Measurements from ENCODE around the gene ZFPM1. TPM values are rescaled to one million over a fixed set of nuclear protein-coding genes. Genes with fewer than 3 reads are reported as not detected.

ZFPM1 gene
- total RNA-seq, 2 experiments from 2014 or later: 15.8 to 19.3 TPM

GRCh38 chr16:88545781-88546180 lies 92.7 kb downstream of the ZFPM1 start:
- CTCF ChIA-PET: no interaction called here

DNA sequence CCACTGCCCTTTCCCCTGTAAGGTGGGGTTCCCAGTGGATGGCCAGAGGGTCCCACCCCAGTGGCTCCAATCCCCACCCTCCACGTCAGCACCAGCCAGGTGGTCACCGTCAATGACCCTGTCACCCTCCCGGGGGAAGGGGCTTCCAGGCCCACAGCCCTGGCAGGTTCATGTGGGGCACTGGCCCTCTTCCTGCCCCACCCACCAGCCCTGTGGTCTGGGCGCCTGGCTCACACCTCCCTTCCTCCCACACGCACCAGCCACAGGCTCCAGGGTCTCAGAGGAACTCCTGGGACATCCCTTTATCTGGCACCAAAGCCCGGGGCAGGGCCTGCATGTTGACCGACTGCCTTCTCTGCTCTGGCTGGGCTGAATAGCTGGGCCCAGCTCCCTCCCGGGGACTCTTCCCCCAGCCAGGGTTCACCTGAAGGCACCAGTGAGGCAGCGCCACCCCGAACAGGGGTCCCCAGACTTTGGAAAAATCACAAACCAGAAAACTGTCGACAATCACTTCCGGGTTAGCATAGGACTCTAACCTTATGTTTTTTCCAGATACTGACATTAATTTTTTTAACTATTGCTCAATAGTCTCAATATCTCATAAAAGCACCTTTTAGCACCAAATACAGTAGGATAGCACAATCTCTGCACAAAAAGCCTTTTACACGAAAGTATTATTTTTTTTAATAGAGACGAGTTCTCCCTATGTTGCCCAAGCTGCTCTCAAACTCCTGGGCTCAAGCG lies 95.2 kb downstream of the ZFPM1 start:
- DNase-seq (no peak), ATAC-seq (no peak)
- ChIA-PET POLR2A (no interaction called here), CTCF (no interaction called here)
- Mint-ChIP-seq H3K4me1 (ENCODE audit: low read depth) (peaks cover 46% of the 10 kb centered on the region), H3K27me3 (ENCODE audit: low read depth) (peaks cover 4% of the 10 kb centered on the region), H3K9me3 (ENCODE audit: insufficient read depth) (peaks cover 5% of the 10 kb centered on the region), H3K27ac (no peak overlapping the region), H3K36me3 (ENCODE audit: low read depth) (peaks cover 3% of the 10 kb centered on the region), H3K4me3 (no peak overlapping the region)

More at GRCh38 chr16:88545781-88546180, 92.7 kb downstream of the ZFPM1 start:
- H3K27ac Mint-ChIP-seq: no peak overlapping the region
- H3K9me3 Mint-ChIP-seq (ENCODE audit: insufficient read depth): peaks cover 7% of the 10 kb centered on the region
- peaks cover 4% of the 10 kb centered on the region for H3K27me3 Mint-ChIP-seq (ENCODE audit: low read depth)
- DNase-seq (no peak), ATAC-seq (no peak)
- POLR2A ChIA-PET: no interaction called here
- H3K36me3 Mint-ChIP-seq (ENCODE audit: low read depth): peaks cover 7% of the 10 kb centered on the region
- peaks cover 28% of the 10 kb centered on the region for H3K4me1 Mint-ChIP-seq (ENCODE audit: low read depth)
- no peak overlapping the region for H3K4me3 Mint-ChIP-seq

GRCh38 chr16:88548985-88549384 lies 95.9 kb downstream of the ZFPM1 start:
- Mint-ChIP-seq H3K36me3 (ENCODE audit: low read depth) (no peaks in the 10 kb centered on the region), H3K9me3 (ENCODE audit: insufficient read depth) (no peaks in the 10 kb centered on the region), H3K4me1 (ENCODE audit: low read depth) (peaks cover 46% of the 10 kb centered on the region), H3K4me3 (no peak overlapping the region), H3K27ac (no peak overlapping the region), H3K27me3 (ENCODE audit: low read depth) (peaks cover 4% of the 10 kb centered on the region)
- ChIA-PET POLR2A (interaction anchor here (0.6 to 1.3 kb wide), 4 partner anchors 15 to 653 kb away, joined by 3 to 6 read pairs (median 4); no protein-coding TSS in a partner anchor), CTCF (interaction anchor here (1.3 to 1.5 kb wide), 2 partner anchors 10 to 12 kb away, joined by 7 read pairs; no protein-coding TSS in a partner anchor)
- ATAC-seq (no peak), DNase-seq (no peak)

- peak overlapping the region; percentile 95 for H3K27ac Mint-ChIP-seq
- H3K4me3 Mint-ChIP-seq: peak overlapping the region; percentile 76
- H3K36me3 Mint-ChIP-seq (ENCODE audit: low read depth): no peaks in the 10 kb centered on the region
- peak; percentile 38 for DNase-seq
- peaks cover 4% of the 10 kb centered on the region for H3K27me3 Mint-ChIP-seq (ENCODE audit: low read depth)
- peaks cover 46% of the 10 kb centered on the region for H3K4me1 Mint-ChIP-seq (ENCODE audit: low read depth)
- ChIA-PET CTCF (interaction anchor here (0.8 to 1.5 kb wide), 5 partner anchors 9 to 111 kb away, joined by 3 to 7 read pairs (median 6); no protein-coding TSS in a partner anchor), POLR2A (interaction anchor here (0.6 to 1.3 kb wide), 7 partner anchors 11 to 654 kb away, joined by 3 to 6 read pairs (median 4); partner anchors contain the start of gene ZC3H18)
- ATAC-seq: peak; percentile 55
- no peaks in the 10 kb centered on the region for H3K9me3 Mint-ChIP-seq (ENCODE audit: insufficient read depth)
Measured at GRCh38 chr16:88549671-88550245, 96.7 kb downstream of the ZFPM1 start.

GRCh38 chr16:88550246-88550661 lies 97.2 kb downstream of the ZFPM1 start:
- POLR2A ChIA-PET: interaction anchor here (1.0 to 1.3 kb wide), 6 partner anchors 11 to 96 kb away, joined by 3 to 6 read pairs (median 4); partner anchors contain the start of gene ZC3H18
- peaks cover 4% of the 10 kb centered on the region for H3K27me3 Mint-ChIP-seq (ENCODE audit: low read depth)

DNA sequence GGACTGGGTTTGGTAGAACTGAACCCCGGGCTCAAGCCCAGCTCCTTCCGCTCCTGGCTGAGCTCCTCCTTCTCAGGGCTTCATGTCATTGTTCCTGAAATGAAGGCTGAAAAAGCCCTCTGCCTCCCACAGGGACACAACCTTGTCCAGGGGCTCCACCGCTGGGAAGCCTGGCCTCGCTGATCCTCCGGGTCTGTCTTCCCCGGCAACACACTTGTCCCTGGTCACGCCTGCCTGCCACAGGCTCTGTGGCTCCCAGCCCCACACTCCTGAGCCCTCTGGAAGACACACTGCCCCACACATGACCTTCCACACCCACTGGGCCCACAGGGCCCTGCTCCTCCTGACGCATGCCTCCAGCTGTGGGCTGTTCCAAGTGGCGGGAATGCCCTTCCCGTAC lies 99.1 kb downstream of the ZFPM1 start:
- Mint-ChIP-seq H3K9me3 (ENCODE audit: insufficient read depth) (peaks cover 6% of the 10 kb centered on the region), H3K4me3 (no peak overlapping the region), H3K27ac (peak overlapping the region; percentile 69), H3K36me3 (ENCODE audit: low read depth) (no peaks in the 10 kb centered on the region), H3K4me1 (ENCODE audit: low read depth) (peaks cover 46% of the 10 kb centered on the region), H3K27me3 (ENCODE audit: low read depth) (peaks cover under 1% of the 10 kb centered on the region)
- ATAC-seq: no peak
- no peak for DNase-seq
- ChIA-PET POLR2A (no interaction called here), CTCF (no interaction called here)

More at GRCh38 chr16:88550246-88550661, 97.2 kb downstream of the ZFPM1 start:
- ATAC-seq (peak; percentile 97), DNase-seq (peak; percentile 76)
- H3K4me3 Mint-ChIP-seq: peak overlapping the region; percentile 76
- CTCF ChIA-PET: interaction anchor here (0.8 to 1.5 kb wide), 5 partner anchors 9 to 112 kb away, joined by 3 to 7 read pairs (median 6); no protein-coding TSS in a partner anchor
- H3K9me3 Mint-ChIP-seq (ENCODE audit: insufficient read depth): no peaks in the 10 kb centered on the region
- H3K4me1 Mint-ChIP-seq (ENCODE audit: low read depth): peaks cover 46% of the 10 kb centered on the region
- no peaks in the 10 kb centered on the region for H3K36me3 Mint-ChIP-seq (ENCODE audit: low read depth)
- H3K27ac Mint-ChIP-seq: peak overlapping the region; percentile 95

GRCh38 chr16:88552815-88553214 lies 99.7 kb downstream of the ZFPM1 start:
- POLR2A ChIA-PET: no interaction called here
- Mint-ChIP-seq H3K27ac (peak overlapping the region; percentile 69), H3K4me1 (ENCODE audit: low read depth) (peaks cover 46% of the 10 kb centered on the region), H3K36me3 (ENCODE audit: low read depth) (no peaks in the 10 kb centered on the region), H3K9me3 (ENCODE audit: insufficient read depth) (peaks cover 6% of the 10 kb centered on the region), H3K4me3 (no peak overlapping the region), H3K27me3 (ENCODE audit: low read depth) (peaks cover 3% of the 10 kb centered on the region)
- DNase-seq (no peak), ATAC-seq (no peak)
- CTCF ChIA-PET: no interaction called here

- DNase-seq (no peak), ATAC-seq (no peak)
- ChIA-PET POLR2A (no interaction called here), CTCF (no interaction called here)
- no peak overlapping the region for H3K27ac Mint-ChIP-seq
- H3K4me3 Mint-ChIP-seq: no peak overlapping the region
- H3K9me3 Mint-ChIP-seq (ENCODE audit: insufficient read depth): peaks cover 6% of the 10 kb centered on the region
- peaks cover 39% of the 10 kb centered on the region for H3K4me1 Mint-ChIP-seq (ENCODE audit: low read depth)
- no peaks in the 10 kb centered on the region for H3K36me3 Mint-ChIP-seq (ENCODE audit: low read depth)
- peaks cover 3% of the 10 kb centered on the region for H3K27me3 Mint-ChIP-seq (ENCODE audit: low read depth)
Measured at GRCh38 chr16:88553739-88554138, 100.7 kb downstream of the ZFPM1 start.

DNA sequence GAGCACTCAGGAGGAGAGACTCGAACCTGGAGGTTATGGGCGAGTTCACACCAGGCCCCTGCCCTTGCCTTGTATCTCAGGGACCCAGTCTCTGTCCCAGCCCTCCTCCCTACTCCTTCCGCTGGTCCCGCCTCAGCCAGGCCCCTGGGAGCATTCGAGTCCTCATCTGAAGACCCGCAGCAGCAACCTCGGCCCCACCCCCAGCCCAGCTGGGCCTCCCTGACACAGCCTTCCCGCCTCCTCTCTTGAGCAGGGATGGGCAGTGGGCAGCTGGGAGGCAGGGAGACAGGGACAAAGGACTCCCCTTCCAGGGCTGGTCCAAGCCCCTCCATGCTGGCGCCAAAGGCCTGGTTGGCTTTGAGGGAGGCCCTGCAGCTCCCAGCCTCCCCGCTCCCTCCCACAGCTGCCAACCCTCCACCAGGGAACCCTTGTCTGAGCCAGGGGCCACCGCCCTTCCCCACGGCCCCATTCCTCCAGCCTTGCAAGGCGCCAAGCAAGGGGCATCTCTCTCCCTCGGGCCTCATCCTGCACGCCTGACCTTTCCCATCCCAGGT lies 101.7 kb downstream of the ZFPM1 start:
- Mint-ChIP-seq H3K27me3 (ENCODE audit: low read depth) (peaks cover 3% of the 10 kb centered on the region), H3K36me3 (ENCODE audit: low read depth) (no peaks in the 10 kb centered on the region), H3K9me3 (ENCODE audit: insufficient read depth) (peaks cover 6% of the 10 kb centered on the region), H3K27ac (no peak overlapping the region), H3K4me1 (ENCODE audit: low read depth) (peaks cover 31% of the 10 kb centered on the region), H3K4me3 (no peak overlapping the region)
- POLR2A ChIA-PET: no interaction called here
- DNase-seq (no peak), ATAC-seq (no peak)
- CTCF ChIA-PET: no interaction called here

DNA sequence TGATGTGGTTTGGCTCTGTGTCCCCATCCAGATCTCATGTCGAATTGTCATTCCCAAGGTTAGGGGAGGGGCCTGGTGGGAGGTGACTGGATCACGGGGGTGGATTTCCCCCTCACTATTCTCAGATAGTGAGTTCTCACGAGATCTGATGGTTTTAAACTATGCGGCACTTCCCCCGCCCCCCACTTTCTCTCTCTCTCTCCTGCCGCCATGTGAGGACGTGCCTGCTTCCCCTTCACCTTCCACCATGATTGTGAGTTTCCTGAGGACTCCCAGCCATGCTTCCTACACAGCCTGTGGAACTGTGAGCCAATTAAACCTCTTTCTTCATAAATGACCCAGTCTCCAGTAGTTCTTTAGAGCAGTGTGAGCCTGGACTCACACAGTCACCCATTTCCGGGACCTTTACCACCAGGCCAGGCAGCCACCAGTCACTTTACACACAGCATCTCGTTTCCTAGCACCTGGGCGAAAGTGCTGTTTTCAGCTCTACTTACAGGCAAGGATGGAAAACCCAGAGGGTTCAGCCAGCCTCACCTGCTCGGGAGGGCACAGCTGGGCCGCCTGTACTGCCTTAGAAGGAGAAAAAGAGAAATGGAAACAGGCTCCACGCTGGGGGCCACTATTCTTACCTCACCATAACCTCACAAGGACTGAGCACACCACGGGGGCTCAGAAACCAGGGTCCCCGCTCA lies 103.4 kb downstream of the ZFPM1 start:
- H3K4me1 Mint-ChIP-seq (ENCODE audit: low read depth): peaks cover 16% of the 10 kb centered on the region
- H3K36me3 Mint-ChIP-seq (ENCODE audit: low read depth): no peaks in the 10 kb centered on the region
- CTCF ChIA-PET: no interaction called here
- ATAC-seq: no peak
- peaks cover 3% of the 10 kb centered on the region for H3K27me3 Mint-ChIP-seq (ENCODE audit: low read depth)
- H3K4me3 Mint-ChIP-seq: no peak overlapping the region
- POLR2A ChIA-PET: no interaction called here
- DNase-seq: no peak
- H3K9me3 Mint-ChIP-seq (ENCODE audit: insufficient read depth): peaks cover 6% of the 10 kb centered on the region
- H3K27ac Mint-ChIP-seq: no peak overlapping the region

- ATAC-seq (peak; percentile 41), DNase-seq (peak; percentile 46)
- Mint-ChIP-seq H3K4me3 (no peak overlapping the region), H3K27ac (no peak overlapping the region), H3K36me3 (ENCODE audit: low read depth) (no peaks in the 10 kb centered on the region), H3K9me3 (ENCODE audit: insufficient read depth) (peaks cover 6% of the 10 kb centered on the region), H3K4me1 (ENCODE audit: low read depth) (peaks cover 6% of the 10 kb centered on the region), H3K27me3 (ENCODE audit: low read depth) (peaks cover 3% of the 10 kb centered on the region)
- CTCF ChIA-PET: interaction anchor here (0.9 to 1.3 kb wide), 6 partner anchors 9 to 123 kb away, joined by 3 to 7 read pairs (median 4); partner anchors contain the start of gene ZC3H18
- POLR2A ChIA-PET: no interaction called here
Measured at GRCh38 chr16:88558457-88559442, 105.7 kb downstream of the ZFPM1 start.
